HG02571 (cell line): ENCODE data around the gene SEMA4A.
"Not testable (repeated sequence)": the region's sequence is repeated elsewhere in the genome, so short reads cannot be mapped to it uniquely, and the experiment has no call there.

Source experiments
- ATAC-seq: cut with Tn5 transposase; IDR thresholded peaks from one replicate; pipeline ENCODE4 v1.9.1; 2021; ENCODE audit warnings: mild to moderate bottlenecking, moderate library complexity; ENCODE audit not compliant: unreplicated experiment

SEMA4A gene

DNA sequence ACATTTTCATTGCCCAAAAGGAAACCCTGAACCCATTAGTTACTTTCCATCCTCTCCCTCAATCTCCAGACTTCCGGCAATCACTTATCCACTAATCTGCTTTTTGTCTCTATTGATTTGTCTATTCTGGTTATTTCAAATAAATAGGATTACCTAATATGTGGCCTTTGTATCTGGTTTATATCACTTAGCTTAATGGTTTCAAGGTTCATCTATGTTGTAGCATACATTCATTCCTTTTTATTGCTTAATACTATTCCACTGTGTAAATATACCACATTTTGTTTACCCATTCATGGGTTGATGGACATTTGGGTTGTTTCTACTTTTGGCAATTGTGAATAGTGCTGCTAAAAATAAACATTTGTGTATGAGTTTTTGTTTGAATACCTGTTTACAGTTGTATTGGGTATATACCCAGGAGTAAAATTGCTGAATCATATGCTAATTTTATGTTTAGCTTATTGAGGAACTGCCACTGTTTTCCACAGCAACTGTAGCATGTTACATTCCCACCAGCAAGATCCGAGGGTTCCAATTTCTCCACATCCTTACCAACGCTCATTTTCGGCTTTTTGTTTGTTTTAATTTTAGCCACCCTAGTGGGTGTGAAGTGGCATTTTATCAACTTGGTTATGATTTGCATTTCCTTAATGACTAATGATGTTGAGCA is 38.0 kb downstream of the SEMA4A start:
- no peak for ATAC-seq

DNA sequence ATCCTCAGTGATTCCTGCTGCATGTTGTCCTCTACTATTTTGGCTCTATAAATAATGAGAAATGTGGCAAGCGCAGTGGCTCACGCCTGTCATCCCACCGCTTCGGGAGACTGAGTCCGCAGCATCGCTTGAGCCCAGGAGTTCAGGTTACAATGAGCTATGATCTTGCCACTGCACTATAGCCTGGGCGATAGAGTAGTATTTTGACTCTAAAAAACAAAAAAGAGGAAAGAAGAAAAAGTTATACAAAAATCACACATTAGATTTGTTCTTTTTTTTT is 39.8 kb downstream of the SEMA4A start:
- ATAC-seq, result no peak

GRCh38 chr1:156193488-156194299 is 40.3 kb downstream of the SEMA4A start, which contains the start of gene SLC25A44:
Gene SLC25A44 (plus strand): TSS chr1:156194104. CDS start chr1:156199848, 5,744 bp downstream.
- ATAC-seq, result peak; percentile 91

GRCh38 chr1:156194300-156194652 is 40.9 kb downstream of the SEMA4A start:
- no peak for ATAC-seq

DNA sequence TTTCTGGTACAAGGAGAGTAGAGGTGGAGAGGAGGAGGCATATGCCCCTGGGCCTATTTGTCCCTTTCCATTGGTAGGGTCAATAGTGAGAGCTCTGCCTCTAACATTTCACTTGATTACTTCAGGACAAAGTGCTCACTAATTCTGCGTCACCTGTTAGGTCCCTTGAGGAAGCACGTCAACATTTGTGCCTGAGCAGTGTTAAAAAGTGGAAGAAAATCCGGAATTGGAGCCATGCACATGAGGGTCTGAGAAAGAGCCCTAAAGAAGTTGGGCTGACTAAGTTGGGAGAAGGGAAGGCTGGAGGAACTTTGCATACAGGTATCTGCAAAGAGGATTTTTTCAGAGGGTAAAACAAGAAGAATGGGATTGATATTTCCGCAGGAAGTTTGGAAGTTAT is 42.5 kb downstream of the SEMA4A start:
- ATAC-seq, result no peak

DNA sequence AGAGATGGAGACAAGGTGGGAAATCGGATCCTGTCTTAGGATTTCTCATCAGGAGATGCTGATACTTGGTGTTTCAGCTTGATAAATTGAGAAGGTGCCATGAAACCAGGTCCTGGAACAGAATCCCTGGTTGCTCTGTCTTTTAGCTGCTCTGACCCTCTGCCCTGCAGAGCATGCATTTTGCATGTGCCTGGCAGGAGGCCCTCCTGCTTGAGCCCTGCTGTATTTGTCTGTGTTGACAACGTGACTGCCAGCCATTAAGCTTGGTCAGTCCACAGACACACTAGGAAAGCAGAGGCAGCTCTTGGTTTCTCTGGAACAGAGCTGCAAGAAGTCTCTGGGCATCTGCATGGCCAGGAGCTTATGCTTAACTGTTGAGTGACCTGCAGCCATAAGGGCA is 43.1 kb downstream of the SEMA4A start:
- ATAC-seq, result no peak

DNA sequence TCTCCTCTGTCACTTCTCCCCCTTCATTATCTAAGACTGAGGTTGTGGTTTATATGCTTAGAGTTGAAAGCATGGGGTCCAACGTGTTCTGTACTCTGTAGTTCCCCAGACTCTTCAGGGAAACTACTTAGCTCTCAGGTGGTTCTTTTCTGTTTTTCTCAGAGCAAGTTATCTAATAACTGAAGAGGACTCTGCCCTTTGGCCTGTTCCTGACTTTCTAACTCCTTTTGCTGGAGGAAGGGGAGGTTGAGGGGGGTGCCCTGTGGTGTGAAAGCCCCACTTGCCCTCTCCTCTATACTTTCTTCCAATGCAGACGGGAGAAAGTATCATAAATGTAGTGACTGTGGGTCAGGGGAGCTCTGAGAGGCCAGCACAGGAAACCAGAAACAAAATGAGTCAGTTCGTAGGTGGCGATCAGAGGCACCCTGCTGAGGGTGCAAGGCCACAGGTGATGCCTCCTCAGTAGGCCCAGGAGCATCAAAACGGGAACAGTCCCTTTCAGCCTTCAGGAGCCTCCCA is 45.5 kb downstream of the SEMA4A start:
- peak; percentile 48 for ATAC-seq

DNA sequence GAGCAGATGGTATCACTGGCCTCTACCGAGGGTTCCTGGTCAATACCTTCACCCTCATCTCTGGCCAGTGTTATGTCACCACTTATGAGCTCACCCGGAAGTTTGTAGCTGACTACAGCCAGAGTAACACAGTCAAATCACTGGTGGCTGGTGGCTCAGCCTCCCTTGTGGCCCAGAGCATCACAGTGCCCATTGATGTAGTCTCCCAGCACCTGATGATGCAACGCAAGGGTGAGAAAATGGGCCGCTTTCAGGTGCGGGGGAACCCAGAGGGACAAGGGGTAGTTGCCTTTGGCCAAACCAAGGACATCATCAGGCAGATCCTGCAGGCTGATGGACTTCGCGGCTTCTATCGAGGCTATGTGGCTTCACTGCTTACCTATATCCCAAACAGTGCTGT is 46.7 kb downstream of the SEMA4A start:
- ATAC-seq, result no peak

- ATAC-seq, result no peak
Measured at GRCh38 chr1:156203331-156203730, 49.9 kb downstream of the SEMA4A start.

DNA sequence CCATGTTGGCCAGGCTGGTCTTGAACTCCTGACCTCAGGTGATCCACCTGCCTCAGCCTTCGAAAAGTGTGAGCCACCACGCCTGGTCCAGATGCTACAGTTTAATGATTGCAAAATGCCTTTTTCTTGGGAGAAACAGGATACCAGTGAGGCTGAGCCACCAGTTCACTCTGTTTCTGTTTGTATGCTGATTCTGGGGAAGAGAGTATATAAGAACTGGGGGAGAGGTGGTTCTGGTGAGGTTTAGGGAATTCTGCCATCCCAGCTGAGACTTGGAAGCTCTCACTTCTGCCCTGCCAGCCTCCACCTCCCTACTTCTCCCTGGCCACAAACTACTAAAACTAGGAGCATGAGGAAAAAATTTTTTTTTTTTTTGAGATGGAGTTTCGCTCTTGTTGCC is 51.3 kb downstream of the SEMA4A start:
- no peak for ATAC-seq

DNA sequence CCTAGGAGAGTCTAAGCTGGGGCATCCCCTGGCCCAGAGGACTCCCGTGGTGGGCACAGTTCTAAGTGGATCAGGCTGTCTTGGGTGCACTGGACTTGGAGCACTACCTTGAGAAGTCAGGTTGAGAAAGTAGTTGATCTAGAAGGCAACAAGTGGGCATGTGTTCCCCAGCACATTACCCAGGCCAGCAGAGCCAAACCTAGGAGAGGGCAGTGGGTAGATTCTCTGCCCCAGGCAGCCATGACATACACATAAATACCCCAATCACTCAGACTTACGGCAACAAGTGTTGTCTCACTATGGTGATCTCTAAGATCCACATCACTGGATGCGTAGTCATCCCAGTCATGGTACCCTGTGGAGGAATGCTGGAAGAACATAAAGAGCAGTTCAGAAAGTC is 57.9 kb downstream of the SEMA4A start:
- no peak for ATAC-seq

DNA sequence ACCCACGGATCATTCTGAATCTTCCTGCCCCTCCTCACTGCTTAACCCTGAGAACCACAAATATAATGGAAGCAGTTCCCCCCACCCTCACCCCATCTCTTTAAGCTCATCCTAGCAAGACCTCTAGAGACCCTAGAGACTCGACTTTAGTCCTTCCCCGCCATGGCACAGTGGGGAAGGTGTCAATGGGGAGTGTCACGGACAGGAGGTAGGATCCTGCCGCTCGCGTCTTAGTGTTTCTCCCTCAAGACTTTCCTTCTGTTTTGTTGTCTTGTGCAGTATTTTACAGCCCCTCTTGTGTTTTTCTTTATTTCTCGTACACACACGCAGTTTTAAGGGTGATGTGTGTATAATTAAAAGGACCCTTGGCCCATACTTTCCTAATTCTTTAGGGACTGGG is 58.7 kb downstream of the SEMA4A start:
- no peak for ATAC-seq

DNA sequence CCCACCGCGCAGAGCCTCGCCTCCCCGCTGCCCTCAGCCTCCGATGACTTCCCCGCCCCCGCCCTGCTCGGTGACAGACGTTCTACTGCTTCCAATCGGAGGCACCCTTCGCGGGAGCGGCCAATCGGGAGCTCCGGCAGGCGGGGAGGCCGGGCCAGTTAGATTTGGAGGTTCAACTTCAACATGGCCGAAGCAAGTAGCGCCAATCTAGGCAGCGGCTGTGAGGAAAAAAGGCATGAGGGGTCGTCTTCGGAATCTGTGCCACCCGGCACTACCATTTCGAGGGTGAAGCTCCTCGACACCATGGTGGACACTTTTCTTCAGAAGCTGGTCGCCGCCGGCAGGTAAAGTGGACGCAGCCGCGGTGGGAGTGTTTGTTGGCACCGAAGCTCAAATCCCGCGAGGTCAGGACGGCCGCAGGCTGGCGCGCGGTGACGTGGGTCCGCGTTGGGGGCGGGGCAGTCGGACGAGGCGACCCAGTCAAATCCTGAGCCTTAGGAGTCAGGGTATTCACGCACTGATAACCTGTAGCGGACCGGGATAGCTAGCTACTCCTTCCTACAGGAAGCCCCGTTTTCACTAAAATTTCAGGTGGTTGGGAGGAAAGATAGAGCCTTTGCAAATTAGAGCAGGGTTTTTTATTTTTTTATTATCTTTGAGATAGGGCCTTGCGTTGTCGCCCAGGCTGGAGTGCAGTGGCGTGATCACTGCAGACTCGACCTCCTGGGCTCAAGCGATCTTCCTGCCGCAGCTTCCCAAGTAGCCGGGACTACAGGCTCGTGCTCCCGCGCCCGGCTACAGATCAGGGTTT is 59.7 kb downstream of the SEMA4A start, which contains the start of gene PMF1:
Gene PMF1, plus strand, starts transcription at position 175 of the 811 bp plus-strand sequence. Its CDS starts 9 bp downstream, at position 184.
- peak; percentile 90 for ATAC-seq

DNA sequence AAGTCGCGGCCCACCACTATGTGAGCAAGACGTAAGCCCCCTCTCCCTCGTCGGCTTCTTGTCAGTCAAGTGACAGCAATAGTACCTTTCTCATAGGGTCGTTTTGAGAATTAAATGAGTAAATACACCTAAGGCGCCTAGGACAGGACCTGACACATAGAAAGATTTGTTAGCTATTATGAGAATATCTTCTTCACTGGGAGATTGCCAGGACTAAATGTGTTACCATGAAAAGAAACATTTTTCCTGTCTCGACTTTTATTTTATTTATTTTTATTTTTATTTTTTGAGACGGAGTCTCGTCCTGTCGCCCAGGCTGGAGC is 60.2 kb downstream of the SEMA4A start:
- no peak for ATAC-seq

GRCh38 chr1:156214024-156214748 is 60.8 kb downstream of the SEMA4A start:
- ATAC-seq, result no peak

- not testable (repeated sequence) for ATAC-seq
Measured at GRCh38 chr1:156216361-156217086, 63.1 kb downstream of the SEMA4A start.

- ATAC-seq, result no peak
Measured at GRCh38 chr1:156217871-156218270, 64.5 kb downstream of the SEMA4A start.

GRCh38 chr1:156220226-156220625 is 66.8 kb downstream of the SEMA4A start:
- ATAC-seq, result no peak

DNA sequence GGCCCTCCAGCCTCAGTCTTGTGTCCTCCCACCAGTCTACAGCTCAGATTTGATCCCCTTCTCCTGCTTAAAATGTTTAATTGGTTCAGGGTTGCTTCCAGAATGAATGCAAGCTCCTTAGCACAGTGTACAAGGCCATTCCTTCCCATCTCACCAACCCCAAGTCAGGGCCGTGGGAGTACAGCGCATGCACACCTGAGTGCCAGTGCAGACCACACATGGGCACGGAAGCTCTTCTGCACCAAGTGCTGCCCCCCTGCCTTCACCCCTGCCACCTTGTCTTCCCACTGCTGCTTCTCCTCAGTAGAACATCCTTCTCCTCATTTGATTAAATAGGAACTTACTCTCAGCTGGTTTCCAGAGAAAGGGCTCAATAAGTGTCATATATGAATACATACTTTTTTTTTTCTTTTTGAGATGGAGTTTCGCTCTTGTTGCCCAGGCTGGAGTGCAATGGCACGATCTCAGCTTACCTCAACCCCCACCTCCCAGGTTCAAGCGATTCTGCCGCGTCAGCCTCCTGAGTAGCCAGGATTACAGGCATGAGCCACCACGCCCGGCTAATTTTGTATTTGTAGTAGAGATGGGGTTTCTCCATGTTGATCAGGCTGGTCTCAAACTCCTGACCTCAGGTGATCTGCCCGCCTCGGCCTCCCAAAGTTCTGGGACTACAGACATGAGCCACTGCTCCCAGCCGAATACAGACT is 68.8 kb downstream of the SEMA4A start:
- ATAC-seq, result no peak

- ATAC-seq, result no peak
Measured at GRCh38 chr1:156225677-156226014, 72.3 kb downstream of the SEMA4A start.
